GM10248 (cell line): Measurements from ENCODE around the gene CGN.

Source experiments
- CTCF ChIA-PET: fragments of 300-600 bp; sonication (Branson Sonifier 250); formaldehyde crosslinking; extraction: SDS; loops from one replicate; lab custom pipeline; 2021; ENCODE audit warnings: antibody characterized with exemption; lab: Yijun Ruan, JAX
- POLR2A ChIA-PET: fragments of 350-650 bp; sonication (Branson Sonifier 250); formaldehyde crosslinking; extraction: SDS; loops from one replicate; lab custom pipeline; 2020; ENCODE audit warnings: antibody characterized with exemption; lab: Yijun Ruan, JAX
- DNase-seq: peaks from one replicate; pipeline ENCODE4 v3.0.0; 2012; ENCODE audit errors: extremely low spot score
- TF ChIP-seq, protein P1 (sequence below): IDR thresholded peaks from 2 replicates; pipeline ENCODE4 v1.5.1; 2012; ENCODE audit warnings: mild to moderate bottlenecking, low read depth; ENCODE audit errors: extremely low read depth, missing control alignments, control extremely low read depth

Gene CGN

GRCh38 chr1:151533870-151534269, 22.7 kb downstream of the CGN start:
- POLR2A ChIA-PET: no interaction called here
- no peak for DNase-seq
- CTCF ChIA-PET: interaction anchor here (1.1 to 1.7 kb wide), 3 partner anchors 34 to 348 kb away, joined by 3 to 4 read pairs (median 3); no protein-coding TSS in a partner anchor
- TF ChIP-seq, protein P1, sequence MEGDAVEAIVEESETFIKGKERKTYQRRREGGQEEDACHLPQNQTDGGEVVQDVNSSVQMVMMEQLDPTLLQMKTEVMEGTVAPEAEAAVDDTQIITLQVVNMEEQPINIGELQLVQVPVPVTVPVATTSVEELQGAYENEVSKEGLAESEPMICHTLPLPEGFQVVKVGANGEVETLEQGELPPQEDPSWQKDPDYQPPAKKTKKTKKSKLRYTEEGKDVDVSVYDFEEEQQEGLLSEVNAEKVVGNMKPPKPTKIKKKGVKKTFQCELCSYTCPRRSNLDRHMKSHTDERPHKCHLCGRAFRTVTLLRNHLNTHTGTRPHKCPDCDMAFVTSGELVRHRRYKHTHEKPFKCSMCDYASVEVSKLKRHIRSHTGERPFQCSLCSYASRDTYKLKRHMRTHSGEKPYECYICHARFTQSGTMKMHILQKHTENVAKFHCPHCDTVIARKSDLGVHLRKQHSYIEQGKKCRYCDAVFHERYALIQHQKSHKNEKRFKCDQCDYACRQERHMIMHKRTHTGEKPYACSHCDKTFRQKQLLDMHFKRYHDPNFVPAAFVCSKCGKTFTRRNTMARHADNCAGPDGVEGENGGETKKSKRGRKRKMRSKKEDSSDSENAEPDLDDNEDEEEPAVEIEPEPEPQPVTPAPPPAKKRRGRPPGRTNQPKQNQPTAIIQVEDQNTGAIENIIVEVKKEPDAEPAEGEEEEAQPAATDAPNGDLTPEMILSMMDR: no peak

DNA sequence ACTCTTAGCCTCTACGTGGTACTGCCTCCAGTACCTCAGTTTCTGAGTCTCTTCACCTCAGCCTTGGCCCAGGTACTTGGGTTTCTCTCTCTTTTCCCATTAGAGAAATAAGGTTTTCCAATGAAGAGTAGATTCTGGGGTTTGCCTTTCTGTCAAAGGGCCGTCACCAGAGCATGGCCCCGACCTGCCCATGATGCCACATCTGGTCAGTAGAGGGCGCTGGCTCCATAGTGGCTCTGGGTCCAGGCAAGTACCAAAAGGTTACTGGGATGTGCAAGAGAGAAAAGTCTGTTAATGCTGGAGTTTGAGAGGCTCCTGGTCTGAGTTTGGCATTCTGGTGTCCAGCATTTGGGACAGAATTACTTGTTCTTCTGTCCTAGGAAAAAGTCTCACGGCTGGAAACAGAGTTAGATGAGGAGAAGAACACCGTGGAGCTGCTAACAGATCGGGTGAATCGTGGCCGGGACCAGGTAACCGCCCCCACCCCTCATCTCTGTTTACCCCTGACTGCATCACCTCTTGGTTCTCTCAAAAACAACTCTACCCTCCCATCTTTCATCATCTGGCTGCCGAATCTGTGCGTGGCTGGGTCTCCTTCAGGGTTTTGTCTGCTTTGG, 23.6 kb downstream of the CGN start:
- ChIA-PET CTCF (interaction anchor here (0.6 to 3.2 kb wide), 14 partner anchors 11 to 318 kb away, joined by 3 to 20 read pairs (median 4); partner anchors contain the start of gene THEM5), POLR2A (no interaction called here)
- TF ChIP-seq, protein P1: peak; percentile 90
- peak; percentile 77 for DNase-seq

DNA sequence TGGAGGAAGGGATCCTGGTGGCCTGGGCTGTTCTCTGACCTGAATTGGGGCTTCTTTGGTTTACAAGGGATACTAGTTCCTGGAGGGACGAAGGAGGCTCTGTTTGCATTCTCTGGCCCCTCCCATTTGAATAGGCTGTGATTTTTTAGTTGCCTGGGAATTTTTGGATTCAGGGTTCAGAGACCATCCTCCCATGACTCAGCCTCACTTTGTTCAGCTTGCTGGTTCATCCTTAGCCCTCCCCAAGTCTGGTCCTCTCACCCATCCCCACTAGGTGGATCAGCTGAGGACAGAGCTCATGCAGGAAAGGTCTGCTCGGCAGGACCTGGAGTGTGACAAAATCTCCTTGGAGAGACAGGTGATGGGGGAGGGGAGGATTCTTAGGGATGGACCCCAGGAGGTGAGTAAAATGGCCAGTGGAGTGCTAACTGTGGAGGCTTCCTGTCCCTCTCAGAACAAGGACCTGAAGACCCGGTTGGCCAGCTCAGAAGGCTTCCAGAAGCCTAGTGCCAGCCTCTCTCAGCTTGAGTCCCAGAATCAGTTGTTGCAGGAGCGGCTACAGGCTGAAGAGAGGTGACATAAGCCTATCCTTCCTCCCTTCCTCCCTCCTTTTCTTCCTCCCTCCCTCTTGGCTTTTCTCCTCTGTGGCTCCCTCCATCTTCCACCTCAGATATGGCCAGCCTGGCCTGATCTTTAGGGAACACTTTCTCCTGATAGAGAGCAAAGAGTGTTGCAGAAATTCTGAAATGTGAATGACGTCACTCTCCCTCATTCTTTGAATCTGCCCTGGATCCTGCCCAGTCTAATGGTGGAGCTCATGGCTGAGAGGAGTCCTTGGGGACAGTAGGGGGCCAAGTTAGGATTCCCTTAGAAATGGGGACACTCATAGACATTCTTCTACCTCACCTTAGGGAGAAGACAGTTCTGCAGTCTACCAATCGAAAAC, 24.4 kb downstream of the CGN start:
- ChIA-PET POLR2A (no interaction called here), CTCF (interaction anchor here (0.6 to 3.2 kb wide), 16 partner anchors 10 to 318 kb away, joined by 3 to 20 read pairs (median 4); partner anchors contain the start of gene THEM5)
- TF ChIP-seq, protein P1: no peak
- DNase-seq: no peak

DNA sequence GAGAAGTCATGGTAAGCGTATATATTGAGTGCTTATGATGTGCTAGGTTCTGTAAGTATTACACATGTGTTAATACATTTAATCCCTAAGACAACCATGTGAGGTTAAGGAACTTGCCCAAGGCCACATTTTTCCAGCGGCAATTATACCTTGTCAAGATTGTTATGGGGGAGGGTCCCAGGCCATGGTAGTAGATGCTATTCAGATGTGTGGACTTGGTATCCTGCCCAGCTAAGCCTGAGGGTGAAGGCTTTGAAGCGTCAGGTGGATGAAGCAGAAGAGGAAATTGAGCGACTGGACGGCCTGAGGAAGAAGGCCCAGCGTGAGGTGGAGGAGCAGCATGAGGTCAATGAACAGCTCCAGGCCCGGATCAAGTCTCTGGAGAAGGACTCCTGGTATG, 25.3 kb downstream of the CGN start:
- no peak for DNase-seq
- ChIA-PET POLR2A (no interaction called here), CTCF (interaction anchor here (0.8 to 3.2 kb wide), 5 partner anchors 16 to 198 kb away, joined by 3 to 20 read pairs (median 3); no protein-coding TSS in a partner anchor)
- TF ChIP-seq, protein P1: no peak

DNA sequence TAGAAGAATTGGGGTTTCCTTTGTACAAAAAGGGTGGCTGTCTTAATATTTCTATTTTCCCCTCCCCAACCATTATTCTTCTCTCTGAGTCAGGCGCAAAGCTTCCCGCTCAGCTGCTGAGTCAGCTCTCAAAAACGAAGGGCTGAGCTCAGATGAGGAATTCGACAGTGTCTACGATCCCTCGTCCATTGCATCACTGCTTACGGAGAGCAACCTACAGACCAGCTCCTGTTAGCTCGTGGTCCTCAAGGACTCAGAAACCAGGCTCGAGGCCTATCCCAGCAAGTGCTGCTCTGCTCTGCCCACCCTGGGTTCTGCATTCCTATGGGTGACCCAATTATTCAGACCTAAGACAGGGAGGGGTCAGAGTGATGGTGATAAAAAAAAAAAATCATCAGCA, 25.9 kb downstream of the CGN start:
- TF ChIP-seq, protein P1: no peak
- ChIA-PET POLR2A (no interaction called here), CTCF (interaction anchor here (0.8 to 3.2 kb wide), 7 partner anchors 10 to 464 kb away, joined by 3 to 20 read pairs (median 3); no protein-coding TSS in a partner anchor)
- no peak for DNase-seq
